Osteoblast (primary cell): ENCODE measurements around the gene LYPD1. TPM values are rescaled to one million over a fixed set of nuclear protein-coding genes. Genes with fewer than 3 reads are reported as not detected.

Experiments used
- DNase-seq: peaks from one replicate; pipeline ENCODE4 v3.0.0; 2011; ENCODE audit warnings: low spot score, mixed read lengths; ENCODE audit not compliant: insufficient read length; ENCODE audit errors: missing footprints
- H2AFZ ChIP-seq: 2 replicates; pipeline ENCODE4 v1.6.0; 2011; ENCODE audit warnings: mild to moderate bottlenecking, low read length
- H3K27ac ChIP-seq: 2 replicates; pipeline ENCODE4 v1.5.1; 2011; ENCODE audit warnings: mild to moderate bottlenecking, low read depth, low read length, moderate library complexity
- H3K27me3 ChIP-seq: 2 replicates; pipeline ENCODE4 v1.6.0; 2012; ENCODE audit warnings: mild to moderate bottlenecking, control low read depth, inconsistent platforms, low read length, moderate library complexity; ENCODE audit not compliant: insufficient read depth
- H3K36me3 ChIP-seq: 2 replicates; pipeline ENCODE4 v1.5.1; 2011; ENCODE audit warnings: mild to moderate bottlenecking, low read length, control low read depth, moderate library complexity; ENCODE audit not compliant: insufficient read depth
- H3K4me1 ChIP-seq: 2 replicates; pipeline ENCODE4 v1.5.1; 2011; ENCODE audit warnings: mild to moderate bottlenecking, low read length, control low read depth, moderate library complexity; ENCODE audit not compliant: insufficient read depth
- H3K4me2 ChIP-seq: 2 replicates; pipeline ENCODE4 v1.6.0; 2011; ENCODE audit warnings: mild to moderate bottlenecking, low read length; ENCODE audit not compliant: insufficient read depth
- H3K4me3 ChIP-seq: fragments of 200-600 bp; sonication (generic); 3 replicates; pipeline ENCODE4 v1.5.1; 2012; ENCODE audit warnings: mild to moderate bottlenecking, low read length, inconsistent platforms; ENCODE audit not compliant: insufficient read depth
- H3K79me2 ChIP-seq: 2 replicates; pipeline ENCODE4 v1.6.0; 2012; ENCODE audit warnings: mild to moderate bottlenecking, low read length, control low read depth, inconsistent platforms; ENCODE audit not compliant: insufficient read depth
- H3K9me3 ChIP-seq: 2 replicates; pipeline ENCODE4 v1.5.1; 2011; ENCODE audit warnings: low read depth, low read length, control low read depth
- H4K20me1 ChIP-seq: 2 replicates; pipeline ENCODE4 v1.6.0; 2012; ENCODE audit warnings: mild to moderate bottlenecking, low read length, control low read depth; ENCODE audit not compliant: insufficient read depth
- total RNA-seq: library from RNA; depleted of rRNA; stranded (reverse); fragments of >200 nt; gene quantifications from 2 replicates; pipeline ENCODE4 v1.2.3, GENCODE V29; 2012
- TF ChIP-seq, protein P1 (sequence below): IDR thresholded peaks from 2 replicates; pipeline ENCODE4 v1.5.1; 2011; ENCODE audit warnings: mild to moderate bottlenecking, low read depth, low read length, moderate library complexity; ENCODE audit errors: extremely low read depth

Gene LYPD1
- total RNA-seq, 1 donor, result 2.5 TPM

GRCh38 chr2:132632000-132632649 is 37.9 kb downstream of the LYPD1 start:
- no peaks in the 10 kb centered on the region for H4K20me1 ChIP-seq
- H3K4me1 ChIP-seq, result peaks cover 19% of the 10 kb centered on the region
- no peak overlapping the region for H3K27ac ChIP-seq
- H3K79me2 ChIP-seq, result no peaks in the 10 kb centered on the region
- DNase-seq, result no peak
- H3K36me3 ChIP-seq, result no peaks in the 10 kb centered on the region
- H3K4me3 ChIP-seq, result no peak overlapping the region
- TF ChIP-seq, protein P1, sequence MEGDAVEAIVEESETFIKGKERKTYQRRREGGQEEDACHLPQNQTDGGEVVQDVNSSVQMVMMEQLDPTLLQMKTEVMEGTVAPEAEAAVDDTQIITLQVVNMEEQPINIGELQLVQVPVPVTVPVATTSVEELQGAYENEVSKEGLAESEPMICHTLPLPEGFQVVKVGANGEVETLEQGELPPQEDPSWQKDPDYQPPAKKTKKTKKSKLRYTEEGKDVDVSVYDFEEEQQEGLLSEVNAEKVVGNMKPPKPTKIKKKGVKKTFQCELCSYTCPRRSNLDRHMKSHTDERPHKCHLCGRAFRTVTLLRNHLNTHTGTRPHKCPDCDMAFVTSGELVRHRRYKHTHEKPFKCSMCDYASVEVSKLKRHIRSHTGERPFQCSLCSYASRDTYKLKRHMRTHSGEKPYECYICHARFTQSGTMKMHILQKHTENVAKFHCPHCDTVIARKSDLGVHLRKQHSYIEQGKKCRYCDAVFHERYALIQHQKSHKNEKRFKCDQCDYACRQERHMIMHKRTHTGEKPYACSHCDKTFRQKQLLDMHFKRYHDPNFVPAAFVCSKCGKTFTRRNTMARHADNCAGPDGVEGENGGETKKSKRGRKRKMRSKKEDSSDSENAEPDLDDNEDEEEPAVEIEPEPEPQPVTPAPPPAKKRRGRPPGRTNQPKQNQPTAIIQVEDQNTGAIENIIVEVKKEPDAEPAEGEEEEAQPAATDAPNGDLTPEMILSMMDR, result no peak
- H3K4me2 ChIP-seq, result no peak overlapping the region
- peak overlapping the region; percentile 29 for H2AFZ ChIP-seq
- no peaks in the 10 kb centered on the region for H3K27me3 ChIP-seq
- no peaks in the 10 kb centered on the region for H3K9me3 ChIP-seq

DNA sequence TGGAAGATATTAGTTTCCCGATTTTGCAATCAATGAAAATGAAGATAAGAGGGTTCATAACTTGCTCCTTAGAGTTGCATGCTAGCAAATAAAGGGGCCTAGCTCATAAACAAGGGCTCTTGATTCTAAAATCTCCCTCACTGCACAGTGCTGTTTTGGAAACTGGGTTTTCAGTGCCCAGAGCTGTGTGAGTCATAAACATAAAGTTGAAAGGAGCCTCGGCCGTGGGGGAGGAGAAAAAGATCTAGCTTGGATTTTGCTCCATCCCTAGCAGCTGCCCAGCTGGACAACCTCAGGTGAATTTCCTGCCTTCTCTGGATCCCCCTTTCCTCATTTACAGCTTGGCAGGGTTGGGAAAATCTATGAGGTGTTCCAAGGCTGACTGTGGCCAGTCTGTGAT is 42.5 kb downstream of the LYPD1 start:
- no peaks in the 10 kb centered on the region for H3K36me3 ChIP-seq
- H4K20me1 ChIP-seq, result no peaks in the 10 kb centered on the region
- H3K4me1 ChIP-seq, result peaks cover 33% of the 10 kb centered on the region
- H2AFZ ChIP-seq, result peak overlapping the region; percentile 71
- H3K27ac ChIP-seq, result no peak overlapping the region
- no peaks in the 10 kb centered on the region for H3K27me3 ChIP-seq
- no peaks in the 10 kb centered on the region for H3K79me2 ChIP-seq
- no peak overlapping the region for H3K4me3 ChIP-seq
- peak overlapping the region; percentile 4 for H3K4me2 ChIP-seq
- no peaks in the 10 kb centered on the region for H3K9me3 ChIP-seq
- TF ChIP-seq, protein P1, result no peak
- DNase-seq, result no peak

- H3K4me2 ChIP-seq, result peak overlapping the region; percentile 72
- H3K4me1 ChIP-seq, result peaks cover 32% of the 10 kb centered on the region
- DNase-seq, result peak; percentile 90
- H3K79me2 ChIP-seq, result no peaks in the 10 kb centered on the region
- H3K27ac ChIP-seq, result peak overlapping the region; percentile 80
- no peaks in the 10 kb centered on the region for H3K9me3 ChIP-seq
- peak overlapping the region; percentile 85 for H2AFZ ChIP-seq
- TF ChIP-seq, protein P1, result no peak
- peak overlapping the region; percentile 41 for H3K4me3 ChIP-seq
- H3K27me3 ChIP-seq, result no peaks in the 10 kb centered on the region
- H3K36me3 ChIP-seq, result no peaks in the 10 kb centered on the region
- H4K20me1 ChIP-seq, result no peaks in the 10 kb centered on the region
These were observed 46.7 kb downstream of the LYPD1 start for GRCh38 chr2:132623096-132623839.

GRCh38 chr2:132621131-132621875 is 48.7 kb downstream of the LYPD1 start:
- DNase-seq, result no peak

More at GRCh38 chr2:132621131-132621875, 48.7 kb downstream of the LYPD1 start:
- H3K27me3 ChIP-seq, result no peaks in the 10 kb centered on the region
- no peaks in the 10 kb centered on the region for H3K79me2 ChIP-seq
- no peak overlapping the region for H3K4me3 ChIP-seq
- H3K36me3 ChIP-seq, result no peaks in the 10 kb centered on the region
- no peaks in the 10 kb centered on the region for H4K20me1 ChIP-seq
- H3K9me3 ChIP-seq, result no peaks in the 10 kb centered on the region
- no peak overlapping the region for H3K27ac ChIP-seq
- TF ChIP-seq, protein P1, result no peak
- H3K4me1 ChIP-seq, result peaks cover 21% of the 10 kb centered on the region
- H3K4me2 ChIP-seq, result no peak overlapping the region
- no peak overlapping the region for H2AFZ ChIP-seq
